ENCODE results near the gene TOR2A. TPM values are rescaled to one million over a fixed set of nuclear protein-coding genes. Genes with fewer than 3 reads are reported as not detected.

The TOR2A gene
- total RNA-seq, 1 experiment from 2014 or later: 13.2 TPM

- H3K27ac ChIP-seq (ENCODE audit: insufficient read length, low read depth, low read length): no peak overlapping the region
- no peak overlapping the region for H3K4me2 ChIP-seq (ENCODE audit: insufficient read depth, insufficient read length, low read length)
- Mint-ChIP-seq H3K4me3 (0 out of 5 replicates have a peak overlapping the region, but pooled peaks of 1 of the 2 experiments have one; percentile 70), H3K9me3 (no peaks in the 10 kb centered on the region), H3K27ac (no peak overlapping the region), H3K36me3 (ENCODE audit: insufficient read depth in 1 of 3, low read depth in 3 of 3) (peaks cover 0 to 4% (median 0%) of the 10 kb centered on the region in 3 experiments; a peak in 2 of 7 replicates), H3K27me3 (ENCODE audit: low read depth) (peaks cover 6% of the 10 kb centered on the region), H3K4me1 (peaks cover 2 to 7% of the 10 kb centered on the region in 2 experiments)
- H3K9me3 ChIP-seq (ENCODE audit: control insufficient read depth, low read depth, low read length): no peaks in the 10 kb centered on the region
- no peak overlapping the region for H4K91ac ChIP-seq (ENCODE audit: insufficient read length, low read depth, low read length)
- no peak overlapping the region for H2BK15ac ChIP-seq (ENCODE audit: low read depth, low read length)
- no peak overlapping the region for H3K4ac ChIP-seq (ENCODE audit: low read depth, low read length)
- no peak overlapping the region for H2AFZ ChIP-seq (ENCODE audit: low read length)
- no peaks in the 10 kb centered on the region for H3K79me2 ChIP-seq (ENCODE audit: insufficient read depth, low read length)
- no peak overlapping the region for H4K8ac ChIP-seq (replicated peaks; ENCODE audit: insufficient read length, low read depth, low read length)
- H3K56ac ChIP-seq (ENCODE audit: insufficient read length, low read depth, low read length): no peak overlapping the region
- H2BK20ac ChIP-seq (ENCODE audit: low read depth, low read length, poor library complexity, severe bottlenecking): no peak overlapping the region
- no peak overlapping the region for H2AK5ac ChIP-seq (ENCODE audit: insufficient read length, low read length)
- no peak for DNase-seq
- no peaks in the 10 kb centered on the region for H4K20me1 ChIP-seq (ENCODE audit: control insufficient read depth, insufficient read depth, insufficient read length)
- H4K5ac ChIP-seq (ENCODE audit: insufficient read length, low read depth, low read length): no peak overlapping the region
- no peak overlapping the region for H3T11ph ChIP-seq (ENCODE audit: low read length)
- H3K27me3 ChIP-seq (ENCODE audit: insufficient read depth, low read length): no peaks in the 10 kb centered on the region
- H3K9ac ChIP-seq (ENCODE audit: extremely low read depth, insufficient read length, low read length): no peak overlapping the region
- H3K14ac ChIP-seq (ENCODE audit: insufficient read depth, low read length): no peak overlapping the region
- no peak overlapping the region for H2BK120ac ChIP-seq (ENCODE audit: low read depth, low read length, poor library complexity, severe bottlenecking)
- H2BK5ac ChIP-seq (ENCODE audit: insufficient read length, low read length): no peak overlapping the region
- no peaks in the 10 kb centered on the region for H3K79me1 ChIP-seq (ENCODE audit: insufficient read depth, low read depth, low read length, poor library complexity, severe bottlenecking)
- WGBS (ENCODE audit: extremely low coverage, insufficient read length, low lambda C conversion rate): no CpG with 5 or more reads among the region's 5 CpGs
- H3K23me2 ChIP-seq (ENCODE audit: insufficient read length, low read depth, low read length, poor library complexity, severe bottlenecking): peaks cover 4% of the 10 kb centered on the region
- TF ChIP-seq, protein P1, sequence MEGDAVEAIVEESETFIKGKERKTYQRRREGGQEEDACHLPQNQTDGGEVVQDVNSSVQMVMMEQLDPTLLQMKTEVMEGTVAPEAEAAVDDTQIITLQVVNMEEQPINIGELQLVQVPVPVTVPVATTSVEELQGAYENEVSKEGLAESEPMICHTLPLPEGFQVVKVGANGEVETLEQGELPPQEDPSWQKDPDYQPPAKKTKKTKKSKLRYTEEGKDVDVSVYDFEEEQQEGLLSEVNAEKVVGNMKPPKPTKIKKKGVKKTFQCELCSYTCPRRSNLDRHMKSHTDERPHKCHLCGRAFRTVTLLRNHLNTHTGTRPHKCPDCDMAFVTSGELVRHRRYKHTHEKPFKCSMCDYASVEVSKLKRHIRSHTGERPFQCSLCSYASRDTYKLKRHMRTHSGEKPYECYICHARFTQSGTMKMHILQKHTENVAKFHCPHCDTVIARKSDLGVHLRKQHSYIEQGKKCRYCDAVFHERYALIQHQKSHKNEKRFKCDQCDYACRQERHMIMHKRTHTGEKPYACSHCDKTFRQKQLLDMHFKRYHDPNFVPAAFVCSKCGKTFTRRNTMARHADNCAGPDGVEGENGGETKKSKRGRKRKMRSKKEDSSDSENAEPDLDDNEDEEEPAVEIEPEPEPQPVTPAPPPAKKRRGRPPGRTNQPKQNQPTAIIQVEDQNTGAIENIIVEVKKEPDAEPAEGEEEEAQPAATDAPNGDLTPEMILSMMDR (conservative IDR thresholded peaks at IDR 0.05): no peak
- no peaks in the 10 kb centered on the region for H3K4me1 ChIP-seq (ENCODE audit: insufficient read depth, low read length)
- no peak overlapping the region for H3K23ac ChIP-seq (ENCODE audit: insufficient read length, low read depth, low read length)
- H2BK12ac ChIP-seq (ENCODE audit: insufficient read length, low read depth, low read length): no peak overlapping the region
- H3K18ac ChIP-seq (ENCODE audit: insufficient read length, low read depth, low read length): no peak overlapping the region
These were observed 36.7 kb downstream of the TOR2A start for GRCh38 chr9:127698386-127698785.
